NCI-H510A (cell line): ENCODE measurements around the gene APBA2.

Source experiments
- DNase-seq: peaks from one replicate; lab custom pipeline; 2025; lab: John Stamatoyannopoulos, UW

APBA2 gene

GRCh38 chr15:28984421-28985315 is 98.9 kb downstream of the APBA2 start:
- DNase-seq = peak; percentile 54

DNA sequence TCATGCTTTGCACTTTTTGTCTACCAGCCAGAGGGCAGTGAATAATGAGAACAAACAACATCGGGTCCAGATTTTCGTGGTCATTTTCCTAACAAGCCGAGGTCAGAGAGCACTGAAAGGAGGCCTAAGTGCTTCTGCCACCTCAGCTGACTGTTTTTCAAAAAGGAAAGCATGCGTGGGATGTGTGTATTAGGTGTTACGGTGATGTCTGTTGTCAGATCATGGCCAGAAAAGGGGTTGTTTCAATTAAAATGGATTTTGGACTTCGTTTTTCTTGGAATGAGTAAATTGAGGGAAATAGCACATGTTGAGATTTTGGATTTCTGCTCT is 99.5 kb downstream of the APBA2 start:
- DNase-seq = no peak

DNA sequence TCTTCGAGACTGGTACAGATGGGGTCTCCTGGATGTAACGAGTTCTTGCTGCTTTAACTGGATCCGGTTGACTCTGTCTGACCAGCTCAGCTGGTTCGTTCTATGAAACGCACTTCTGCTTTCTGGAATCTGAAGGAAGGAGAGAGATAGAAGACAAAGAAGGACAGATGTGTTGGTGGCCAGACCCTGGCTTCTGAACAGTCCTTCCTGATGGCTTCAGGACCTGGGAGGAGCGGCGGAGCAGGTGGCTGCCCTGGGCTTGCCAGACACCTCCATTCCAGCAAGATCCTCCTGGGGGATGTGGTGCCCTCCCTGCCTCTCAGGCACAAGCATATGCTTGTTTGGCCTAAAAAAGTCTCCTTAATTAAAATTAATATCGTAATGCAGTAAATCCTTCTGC is 99.9 kb downstream of the APBA2 start:
- DNase-seq = no peak

GRCh38 chr15:28986108-28986507 is 100.3 kb downstream of the APBA2 start:
- DNase-seq = no peak

- no peak for DNase-seq
Observed at GRCh38 chr15:28986726-28987125, 101.0 kb downstream of the APBA2 start.

- no peak for DNase-seq
Observed at GRCh38 chr15:28987337-28987736, 101.6 kb downstream of the APBA2 start.

DNA sequence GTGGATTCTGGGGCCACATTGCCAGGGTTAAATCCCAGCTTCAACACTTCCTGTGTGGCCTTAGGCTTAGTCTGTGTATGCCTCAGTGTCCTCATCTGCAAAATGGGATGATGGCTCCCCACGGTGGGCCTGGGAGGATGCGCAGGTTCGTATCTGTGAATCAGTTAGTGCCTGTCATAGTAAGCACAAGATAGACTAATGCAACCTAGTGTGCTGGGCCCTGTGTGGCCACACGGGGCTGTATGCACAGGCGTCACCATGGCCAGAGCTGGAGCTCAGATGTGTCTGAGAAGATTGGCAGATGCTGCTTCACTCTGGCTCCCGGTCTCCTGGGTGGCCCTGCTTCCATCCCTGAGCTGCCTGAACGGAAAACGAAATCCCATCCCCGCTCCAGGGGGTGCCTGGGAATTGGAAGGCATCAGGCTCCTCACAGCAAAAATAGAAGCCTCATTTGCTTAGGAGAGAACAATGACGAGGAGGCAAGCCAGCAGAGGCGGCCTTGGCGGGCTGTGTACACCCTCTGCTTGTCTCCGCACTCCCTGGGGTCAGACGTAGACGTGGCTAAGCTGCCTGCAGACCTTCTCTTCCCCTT is 103.6 kb downstream of the APBA2 start:
- no peak for DNase-seq

- no peak for DNase-seq
Observed at GRCh38 chr15:28989896-28990295, 104.1 kb downstream of the APBA2 start.

DNA sequence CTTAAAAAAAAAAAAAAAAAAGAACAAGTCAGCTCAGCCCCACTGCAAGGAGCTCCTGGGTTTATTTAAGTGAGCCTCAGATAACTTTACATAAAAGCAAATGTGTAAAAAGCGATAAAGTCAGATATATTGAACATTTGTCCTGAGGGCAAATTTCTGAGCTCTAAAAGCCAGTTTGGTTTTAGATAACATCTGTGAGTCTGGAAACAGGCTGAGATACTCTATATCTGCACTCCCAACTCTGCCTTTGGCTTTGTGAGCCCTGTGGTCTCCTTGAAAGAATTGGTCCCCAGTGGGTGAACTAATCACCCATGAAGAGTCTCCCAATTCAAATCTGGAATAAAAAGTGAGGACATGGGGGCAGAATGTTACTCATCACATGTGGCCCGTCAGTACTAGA is 104.6 kb downstream of the APBA2 start:
- DNase-seq = no peak

DNA sequence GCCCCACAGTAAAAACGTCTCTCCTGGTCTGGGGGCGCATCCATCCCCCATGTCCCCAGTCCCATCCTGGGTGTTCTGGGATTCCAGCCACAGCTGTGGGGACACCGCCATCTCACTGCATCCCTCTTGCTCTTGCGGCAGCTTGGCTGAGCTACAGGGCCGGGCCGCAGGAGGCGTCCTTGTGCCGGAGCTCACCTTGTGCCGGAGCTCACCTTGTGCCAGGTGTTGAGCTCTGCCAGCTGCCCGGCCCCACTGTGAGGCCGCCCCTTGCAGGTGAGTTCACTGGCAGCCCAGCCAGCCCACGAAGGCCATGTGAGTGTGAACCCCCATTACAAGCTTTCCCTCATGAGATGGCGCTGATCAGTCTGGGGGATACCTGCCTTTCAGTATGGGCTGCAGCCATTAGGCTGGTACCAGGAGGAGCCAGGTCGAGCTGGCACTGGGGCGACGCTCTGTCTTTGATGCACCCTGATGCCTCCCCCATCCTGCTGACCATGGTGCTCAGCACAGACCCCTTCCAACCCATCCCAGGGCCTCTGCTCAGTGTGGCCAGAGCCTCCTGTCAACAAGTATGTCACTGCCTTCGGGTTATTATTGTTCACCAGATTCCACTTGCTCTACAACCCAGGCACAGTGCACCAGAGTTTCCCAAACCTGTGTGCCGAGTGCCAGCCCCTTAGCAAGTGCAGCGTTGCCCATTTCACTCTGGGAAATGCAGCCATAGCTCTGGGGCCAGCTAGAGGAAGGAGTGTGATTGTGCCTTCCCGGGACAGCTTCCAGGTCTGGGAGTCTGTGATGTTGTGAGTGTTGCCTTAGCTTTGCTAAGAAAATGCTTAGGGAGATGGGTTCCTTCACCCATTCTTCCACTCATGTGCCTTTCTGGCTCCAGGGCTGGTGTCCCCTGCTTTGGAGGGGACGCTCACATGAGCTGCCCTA is 105.7 kb downstream of the APBA2 start:
- no peak for DNase-seq

GRCh38 chr15:28992336-28992864 is 106.6 kb downstream of the APBA2 start:
- DNase-seq = no peak

- no peak for DNase-seq
Observed at GRCh38 chr15:28993051-28993719, 107.4 kb downstream of the APBA2 start.

DNA sequence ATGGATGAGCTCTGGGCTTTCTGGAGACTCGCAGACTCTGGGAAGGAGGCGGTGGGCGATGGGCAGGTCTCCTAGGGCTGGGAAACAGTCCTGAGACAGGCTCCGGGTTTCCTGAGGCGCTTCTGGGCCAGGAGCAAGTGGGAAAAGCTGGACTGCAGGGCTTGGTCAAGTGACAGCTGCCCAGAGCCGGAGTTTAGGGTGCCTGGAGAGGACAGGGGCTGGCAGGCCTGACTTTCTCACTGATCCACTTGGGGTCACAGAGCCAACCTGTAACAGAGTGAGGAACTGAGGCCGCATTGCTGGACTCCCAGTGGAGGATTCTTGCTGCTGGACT is 107.9 kb downstream of the APBA2 start:
- no peak for DNase-seq

- DNase-seq = no peak
Observed at GRCh38 chr15:28994142-28994830, 108.5 kb downstream of the APBA2 start.

DNA sequence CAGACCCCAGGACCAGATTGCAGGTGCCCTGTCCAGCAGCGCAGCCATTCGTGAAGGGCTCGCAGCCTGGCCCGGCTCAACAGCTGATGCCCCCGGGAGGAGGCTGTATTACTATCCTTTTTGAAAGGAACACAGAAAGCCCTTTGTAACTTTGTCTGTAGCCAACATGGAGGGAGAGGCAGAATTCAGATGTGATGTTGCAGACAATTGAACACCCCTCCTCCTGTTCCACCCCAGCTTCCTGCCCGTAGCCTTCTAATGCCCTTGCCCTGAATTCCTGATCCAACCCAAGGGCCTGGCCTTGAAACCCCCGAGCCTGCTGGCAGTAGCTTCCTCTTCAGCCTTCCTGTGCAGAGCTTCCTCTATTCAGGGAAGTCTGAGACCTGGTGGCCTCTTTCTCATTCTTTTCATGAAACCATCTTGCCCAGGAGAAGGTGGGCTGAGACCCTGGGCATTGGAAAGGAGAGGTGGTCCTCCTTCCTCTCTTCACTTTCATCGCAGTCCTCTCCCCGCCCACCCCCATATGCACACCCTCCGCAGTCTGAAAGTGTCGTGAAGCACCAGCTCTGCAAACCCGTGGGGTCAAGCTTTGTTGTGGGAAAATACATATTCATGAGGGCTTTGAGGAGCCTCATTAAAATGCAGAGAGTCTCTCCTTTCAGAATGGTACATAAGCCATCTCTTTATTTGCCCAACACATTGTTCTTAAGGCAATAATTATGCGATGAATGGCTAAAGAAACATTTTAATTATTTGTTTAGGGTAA is 109.2 kb downstream of the APBA2 start:
- no peak for DNase-seq

GRCh38 chr15:28995705-28996104 is 109.9 kb downstream of the APBA2 start:
- no peak for DNase-seq

DNA sequence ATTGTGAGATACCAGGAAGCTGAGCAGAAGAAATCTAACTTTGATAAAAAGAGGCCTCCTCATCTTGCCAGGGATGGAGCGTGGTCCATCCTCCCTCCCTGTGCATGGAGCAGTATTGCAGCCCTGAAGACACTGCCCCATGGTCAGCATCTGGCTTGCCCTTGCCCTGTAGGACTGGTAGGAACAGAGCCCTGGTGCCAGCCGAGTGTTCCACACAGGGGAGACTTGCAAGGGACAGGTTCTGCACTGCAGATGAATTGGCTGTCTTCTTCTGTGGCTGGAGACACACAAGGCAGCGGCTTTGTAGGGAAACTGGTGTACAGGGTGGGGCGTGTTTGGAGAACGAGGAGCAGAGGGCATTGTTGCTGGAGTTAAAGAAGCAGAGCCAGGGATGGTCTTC is 110.5 kb downstream of the APBA2 start:
- DNase-seq = no peak

GRCh38 chr15:28996953-28997352 is 111.2 kb downstream of the APBA2 start:
- DNase-seq = no peak

DNA sequence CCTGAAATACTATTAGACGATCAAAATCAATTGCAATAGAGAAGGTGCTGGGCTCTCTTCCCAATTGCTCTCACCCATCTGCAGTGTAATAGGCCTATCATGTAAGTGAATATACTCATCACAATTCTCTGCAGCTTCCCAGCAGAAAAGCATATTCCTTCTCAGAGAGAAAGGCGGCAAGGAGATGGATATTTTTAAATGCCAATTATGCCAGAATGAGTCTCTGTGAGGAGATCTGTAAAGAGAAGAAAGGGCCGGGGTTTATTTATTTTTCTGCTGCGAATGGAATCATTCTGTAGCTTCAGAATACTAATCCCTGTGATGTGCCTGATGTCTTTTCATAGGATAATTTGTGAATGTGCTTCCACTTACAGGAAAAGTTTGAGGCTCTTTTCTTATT is 112.0 kb downstream of the APBA2 start:
- DNase-seq = no peak

- DNase-seq = no peak
Observed at GRCh38 chr15:28998511-28998910, 112.7 kb downstream of the APBA2 start.
